Central memory CD8-positive, alpha-beta T cell (primary cell): ENCODE measurements around the gene VWA8.

Source experiments
- ATAC-seq: fragments of 150-1000 bp; cut with Tn5 transposase; replicated peaks from 2 replicates; pipeline ENCODE4 v1.10.0; 2022; ENCODE audit warnings: mild to moderate bottlenecking, moderate FRiP score, moderate number of reproducible peaks; ENCODE audit not compliant: poor library complexity, severe bottlenecking; ENCODE audit errors: extremely low read depth
- DNase-seq, 2 donors: peaks; one replicate each; pipeline ENCODE4 v3.0.0; 2021; ENCODE audit warnings: low spot score in 2 of 2
- H3K27ac Mint-ChIP-seq: one replicate; pipeline ENCODE4 v1.8.0; 2022; ENCODE audit warnings: low read depth, mild to moderate bottlenecking, moderate library complexity, mixed read lengths
- H3K27me3 Mint-ChIP-seq: one replicate; pipeline ENCODE4 v1.8.0; 2022; ENCODE audit warnings: mixed read lengths
- H3K36me3 Mint-ChIP-seq: one replicate; pipeline ENCODE4 v1.8.0; 2022; ENCODE audit warnings: mild to moderate bottlenecking, moderate library complexity, mixed read lengths; ENCODE audit not compliant: insufficient read depth
- H3K4me1 Mint-ChIP-seq: one replicate; pipeline ENCODE4 v1.8.0; 2022; ENCODE audit warnings: mixed read lengths
- H3K4me3 Mint-ChIP-seq: one replicate; pipeline ENCODE4 v1.8.0; 2022; ENCODE audit warnings: mild to moderate bottlenecking, moderate library complexity, mixed read lengths
- H3K9me3 Mint-ChIP-seq: one replicate; pipeline ENCODE4 v1.8.0; 2022; ENCODE audit warnings: mixed read lengths

VWA8 gene

GRCh38 chr13:41696163-41697003 is 264.5 kb downstream of the VWA8 start:
- H3K4me1 Mint-ChIP-seq: no peaks in the 10 kb centered on the region
- peaks cover 10% of the 10 kb centered on the region for H3K36me3 Mint-ChIP-seq
- no peaks in the 10 kb centered on the region for H3K27me3 Mint-ChIP-seq
- ATAC-seq: no peak
- H3K27ac Mint-ChIP-seq: no peak overlapping the region
- no peak for DNase-seq
- H3K9me3 Mint-ChIP-seq: no peaks in the 10 kb centered on the region
- H3K4me3 Mint-ChIP-seq: no peak overlapping the region

- no peak overlapping the region for H3K4me3 Mint-ChIP-seq
- no peak for DNase-seq
- H3K4me1 Mint-ChIP-seq: no peaks in the 10 kb centered on the region
- H3K36me3 Mint-ChIP-seq: peaks cover 17% of the 10 kb centered on the region
- H3K27me3 Mint-ChIP-seq: no peaks in the 10 kb centered on the region
- no peak for ATAC-seq
- no peaks in the 10 kb centered on the region for H3K9me3 Mint-ChIP-seq
- H3K27ac Mint-ChIP-seq: peak overlapping the region; percentile 39
Measured at GRCh38 chr13:41694545-41695301, 266.2 kb downstream of the VWA8 start.

- Mint-ChIP-seq H3K27ac (no peak overlapping the region), H3K36me3 (peaks cover 24% of the 10 kb centered on the region), H3K27me3 (no peaks in the 10 kb centered on the region), H3K4me3 (no peak overlapping the region), H3K9me3 (no peaks in the 10 kb centered on the region), H3K4me1 (no peaks in the 10 kb centered on the region)
- no peak for ATAC-seq
- DNase-seq: no peak
Measured at GRCh38 chr13:41693434-41693833, 267.5 kb downstream of the VWA8 start.

- DNase-seq (no peak), ATAC-seq (no peak)
- H3K27ac Mint-ChIP-seq: no peak overlapping the region
- no peaks in the 10 kb centered on the region for H3K27me3 Mint-ChIP-seq
- H3K4me1 Mint-ChIP-seq: no peaks in the 10 kb centered on the region
- peaks cover 26% of the 10 kb centered on the region for H3K36me3 Mint-ChIP-seq
- no peak overlapping the region for H3K4me3 Mint-ChIP-seq
- no peaks in the 10 kb centered on the region for H3K9me3 Mint-ChIP-seq
Measured at GRCh38 chr13:41691274-41691673, 269.6 kb downstream of the VWA8 start.

- no peak for ATAC-seq
- Mint-ChIP-seq H3K36me3 (peaks cover 6% of the 10 kb centered on the region), H3K27ac (no peak overlapping the region), H3K4me1 (no peaks in the 10 kb centered on the region), H3K4me3 (no peak overlapping the region), H3K9me3 (no peaks in the 10 kb centered on the region), H3K27me3 (no peaks in the 10 kb centered on the region)
- DNase-seq: no peak
Measured at GRCh38 chr13:41682766-41683165, 278.1 kb downstream of the VWA8 start.

- H3K4me1 Mint-ChIP-seq: no peaks in the 10 kb centered on the region
- H3K27ac Mint-ChIP-seq: no peak overlapping the region
- H3K36me3 Mint-ChIP-seq: peaks cover 6% of the 10 kb centered on the region
- ATAC-seq (no peak), DNase-seq (no peak)
- no peak overlapping the region for H3K4me3 Mint-ChIP-seq
- H3K27me3 Mint-ChIP-seq: no peaks in the 10 kb centered on the region
- no peaks in the 10 kb centered on the region for H3K9me3 Mint-ChIP-seq
Measured at GRCh38 chr13:41682001-41682400, 278.9 kb downstream of the VWA8 start.

- DNase-seq (no peak), ATAC-seq (no peak)
- H3K36me3 Mint-ChIP-seq: peaks cover 6% of the 10 kb centered on the region
- H3K27me3 Mint-ChIP-seq: no peaks in the 10 kb centered on the region
- H3K4me3 Mint-ChIP-seq: no peak overlapping the region
- H3K9me3 Mint-ChIP-seq: no peaks in the 10 kb centered on the region
- H3K27ac Mint-ChIP-seq: no peak overlapping the region
- no peaks in the 10 kb centered on the region for H3K4me1 Mint-ChIP-seq
Measured at GRCh38 chr13:41681587-41681986, 279.3 kb downstream of the VWA8 start.

- DNase-seq: no peak
- peaks cover 9% of the 10 kb centered on the region for H3K36me3 Mint-ChIP-seq
- H3K4me1 Mint-ChIP-seq: no peaks in the 10 kb centered on the region
- no peak for ATAC-seq
- no peaks in the 10 kb centered on the region for H3K27me3 Mint-ChIP-seq
- no peak overlapping the region for H3K4me3 Mint-ChIP-seq
- H3K9me3 Mint-ChIP-seq: no peaks in the 10 kb centered on the region
- no peak overlapping the region for H3K27ac Mint-ChIP-seq
Measured at GRCh38 chr13:41680900-41681299, 280.0 kb downstream of the VWA8 start.

GRCh38 chr13:41678848-41679247 is 282.1 kb downstream of the VWA8 start:
- DNase-seq (no peak), ATAC-seq (no peak)
- Mint-ChIP-seq H3K27me3 (no peaks in the 10 kb centered on the region), H3K27ac (no peak overlapping the region), H3K4me1 (no peaks in the 10 kb centered on the region), H3K4me3 (no peak overlapping the region), H3K36me3 (peaks cover 6% of the 10 kb centered on the region), H3K9me3 (no peaks in the 10 kb centered on the region)

GRCh38 chr13:41678249-41678648 is 282.7 kb downstream of the VWA8 start:
- Mint-ChIP-seq H3K27me3 (no peaks in the 10 kb centered on the region), H3K4me1 (no peaks in the 10 kb centered on the region), H3K36me3 (peaks cover 5% of the 10 kb centered on the region), H3K27ac (no peak overlapping the region), H3K9me3 (no peaks in the 10 kb centered on the region), H3K4me3 (no peak overlapping the region)
- ATAC-seq: no peak
- DNase-seq: no peak

GRCh38 chr13:41675306-41675705 is 285.6 kb downstream of the VWA8 start:
- peaks cover 8% of the 10 kb centered on the region for H3K36me3 Mint-ChIP-seq
- H3K27me3 Mint-ChIP-seq: no peaks in the 10 kb centered on the region
- no peak for ATAC-seq
- H3K9me3 Mint-ChIP-seq: no peaks in the 10 kb centered on the region
- DNase-seq: no peak
- no peak overlapping the region for H3K4me3 Mint-ChIP-seq
- H3K27ac Mint-ChIP-seq: no peak overlapping the region
- H3K4me1 Mint-ChIP-seq: no peaks in the 10 kb centered on the region

- no peaks in the 10 kb centered on the region for H3K9me3 Mint-ChIP-seq
- H3K4me3 Mint-ChIP-seq: no peak overlapping the region
- no peak for ATAC-seq
- no peaks in the 10 kb centered on the region for H3K27me3 Mint-ChIP-seq
- DNase-seq: no peak
- no peaks in the 10 kb centered on the region for H3K4me1 Mint-ChIP-seq
- H3K36me3 Mint-ChIP-seq: peaks cover 8% of the 10 kb centered on the region
- no peak overlapping the region for H3K27ac Mint-ChIP-seq
Measured at GRCh38 chr13:41674246-41674645, 286.7 kb downstream of the VWA8 start.

- H3K27me3 Mint-ChIP-seq: no peaks in the 10 kb centered on the region
- peaks cover 8% of the 10 kb centered on the region for H3K36me3 Mint-ChIP-seq
- H3K4me1 Mint-ChIP-seq: no peaks in the 10 kb centered on the region
Measured at GRCh38 chr13:41673640-41674039, 287.3 kb downstream of the VWA8 start.

More at GRCh38 chr13:41673640-41674039, 287.3 kb downstream of the VWA8 start:
- Mint-ChIP-seq H3K9me3 (no peaks in the 10 kb centered on the region), H3K4me3 (no peak overlapping the region), H3K27ac (no peak overlapping the region)
- no peak for DNase-seq
- no peak for ATAC-seq
